HG02885 (cell line): Measurements from ENCODE around the gene MNS1.
"Not testable (repeated sequence)": the region's sequence is repeated elsewhere in the genome, so short reads cannot be mapped to it uniquely, and the experiment has no call there.

Experiments used
- ATAC-seq: cut with Tn5 transposase; IDR thresholded peaks from one replicate; pipeline ENCODE4 v1.9.1; 2021; ENCODE audit warnings: mild to moderate bottlenecking; ENCODE audit not compliant: unreplicated experiment, poor library complexity

MNS1 gene

DNA sequence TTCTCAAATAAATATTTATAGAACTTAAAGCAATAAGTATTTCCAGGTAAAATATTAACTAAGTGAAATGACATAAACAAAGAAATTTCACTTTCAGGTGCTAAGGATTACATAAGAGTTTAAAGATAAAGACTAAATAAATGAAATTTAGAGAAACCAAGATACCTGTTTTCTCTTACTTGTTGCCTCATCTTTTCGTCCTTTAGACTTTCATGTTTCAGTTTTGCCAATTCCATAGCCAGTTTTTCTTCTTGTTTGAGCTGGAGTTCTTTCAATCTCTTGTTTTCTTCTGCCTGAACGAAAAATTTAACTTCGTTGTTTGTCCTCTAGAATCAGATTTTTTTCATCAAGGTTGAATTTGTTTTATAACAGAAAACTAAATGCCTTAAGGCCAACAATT is 8.7 kb downstream of the MNS1 start:
- no peak for ATAC-seq

DNA sequence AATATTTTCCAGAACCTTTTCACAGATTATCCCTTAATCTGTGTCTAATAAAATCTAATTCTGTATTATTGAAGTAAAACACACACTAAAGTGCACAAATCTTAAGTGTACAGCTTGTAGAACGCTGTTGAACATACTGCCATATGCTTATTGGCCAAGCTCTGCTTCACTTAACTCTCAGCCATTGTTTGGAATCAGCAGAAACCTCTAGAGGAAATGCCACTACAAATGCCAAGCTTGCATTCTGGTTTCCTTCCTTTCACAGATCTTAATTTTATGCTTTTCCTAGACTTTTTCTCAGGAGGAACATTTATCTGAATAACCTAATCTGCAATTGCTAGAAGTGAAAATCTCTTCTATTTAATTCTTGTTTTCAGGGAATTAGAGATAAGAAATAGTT is 10.1 kb downstream of the MNS1 start:
- no peak for ATAC-seq

DNA sequence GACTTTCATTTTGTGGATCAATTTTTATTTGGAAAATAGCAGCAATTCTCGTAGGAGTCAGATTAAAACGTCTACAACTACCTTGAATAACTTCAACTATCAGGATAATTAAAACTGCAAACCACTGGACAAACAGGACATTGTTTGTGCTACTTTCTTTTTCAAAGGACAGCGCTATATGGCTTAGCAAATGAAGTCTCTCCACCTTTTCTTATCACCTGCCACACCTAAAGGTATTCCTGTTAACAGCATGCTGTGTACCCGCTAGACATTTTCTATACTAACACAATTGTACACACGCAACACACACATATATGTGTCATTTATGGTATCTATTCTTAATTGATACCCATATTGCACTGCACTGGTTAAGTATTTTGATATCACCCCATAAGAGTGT is 19.2 kb downstream of the MNS1 start:
- no peak for ATAC-seq

DNA sequence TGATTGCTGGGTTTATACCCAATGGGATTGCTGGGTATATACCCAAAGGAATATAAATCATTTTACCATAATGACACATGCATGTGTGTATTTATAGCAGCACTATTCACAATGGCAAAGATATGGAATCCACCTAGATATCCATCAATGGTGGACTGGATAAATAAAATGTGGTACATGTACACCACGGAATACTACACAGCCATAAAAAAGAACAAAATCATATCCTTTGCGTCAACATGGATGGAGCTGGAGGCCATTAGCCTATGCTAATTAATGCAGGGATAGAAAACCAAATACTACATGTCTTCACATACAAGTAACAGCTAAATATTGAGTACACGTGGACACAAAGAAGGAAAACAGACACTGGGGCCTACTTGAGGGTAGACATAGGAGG is 22.6 kb downstream of the MNS1 start:
- ATAC-seq: no peak

DNA sequence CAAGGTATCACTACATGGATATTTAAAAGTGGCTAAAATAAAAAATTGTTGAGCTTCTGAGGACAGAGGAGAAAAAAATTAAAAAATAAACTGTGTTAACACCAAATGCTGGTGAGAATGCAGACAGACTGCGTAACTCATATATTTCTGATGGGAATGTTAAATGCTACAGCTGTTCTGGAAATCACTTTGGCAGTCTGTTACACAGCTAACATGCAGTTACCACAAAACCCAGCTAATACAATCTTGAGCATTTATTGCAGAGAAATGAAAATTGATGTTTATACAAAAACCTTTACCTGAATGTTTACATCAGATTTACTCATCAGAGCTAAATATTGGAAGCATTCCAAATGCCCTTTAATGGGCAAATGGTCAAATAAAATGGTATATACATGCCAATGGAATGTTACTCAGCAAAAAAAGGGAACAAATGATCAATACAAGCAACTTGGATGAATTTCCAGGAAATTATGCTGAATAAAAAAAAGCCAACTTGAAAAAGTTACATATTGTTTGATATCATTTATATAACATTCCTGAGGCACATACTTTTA is 24.6 kb downstream of the MNS1 start:
- ATAC-seq: no peak

DNA sequence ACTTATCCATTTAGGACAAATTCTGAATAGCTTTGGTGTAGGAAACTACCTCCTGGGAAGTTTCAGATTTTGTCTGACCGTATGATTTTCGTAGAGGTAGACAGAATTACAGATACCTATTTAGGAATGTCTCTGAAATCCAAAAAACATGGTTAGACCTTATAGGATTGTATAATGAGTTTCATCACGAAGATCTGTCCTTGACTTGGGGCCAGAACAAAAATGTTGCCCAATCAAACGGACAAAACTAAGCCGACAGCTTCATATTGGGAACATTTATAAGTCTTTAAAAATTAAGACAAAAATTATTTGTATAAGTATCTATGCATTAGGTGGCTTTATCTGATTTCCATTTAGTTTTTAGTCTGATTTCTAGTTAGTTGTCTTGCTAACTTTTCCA is 32.6 kb downstream of the MNS1 start:
- no peak for ATAC-seq

DNA sequence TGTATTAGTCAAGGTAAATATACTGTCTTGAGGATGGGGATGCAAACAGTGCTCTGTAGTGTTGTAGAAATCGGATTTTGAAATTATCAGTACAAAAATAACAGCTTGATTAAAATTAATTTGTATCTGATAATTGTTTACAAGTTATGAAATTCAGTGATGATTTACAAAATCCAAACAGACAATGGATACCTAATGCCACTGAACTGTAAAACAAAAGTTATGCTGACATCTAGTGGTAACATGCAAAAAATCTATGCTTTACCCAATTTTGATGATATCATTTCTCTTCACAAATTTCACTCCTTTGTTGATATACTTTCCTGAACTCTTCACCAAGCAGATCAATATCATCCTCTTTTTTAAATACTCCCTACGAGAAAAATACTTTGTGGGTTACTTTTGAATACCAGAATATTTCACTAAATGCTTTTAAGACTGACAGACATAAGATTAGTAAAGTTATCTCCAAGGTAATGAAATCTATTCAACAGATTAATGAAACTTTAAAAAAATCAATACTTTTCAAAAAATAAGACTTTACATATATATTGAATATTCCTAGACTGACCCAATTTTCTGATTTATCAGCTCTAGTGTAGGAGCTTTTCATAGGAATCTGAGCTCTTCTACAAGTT is 36.0 kb downstream of the MNS1 start:
- ATAC-seq: no peak

DNA sequence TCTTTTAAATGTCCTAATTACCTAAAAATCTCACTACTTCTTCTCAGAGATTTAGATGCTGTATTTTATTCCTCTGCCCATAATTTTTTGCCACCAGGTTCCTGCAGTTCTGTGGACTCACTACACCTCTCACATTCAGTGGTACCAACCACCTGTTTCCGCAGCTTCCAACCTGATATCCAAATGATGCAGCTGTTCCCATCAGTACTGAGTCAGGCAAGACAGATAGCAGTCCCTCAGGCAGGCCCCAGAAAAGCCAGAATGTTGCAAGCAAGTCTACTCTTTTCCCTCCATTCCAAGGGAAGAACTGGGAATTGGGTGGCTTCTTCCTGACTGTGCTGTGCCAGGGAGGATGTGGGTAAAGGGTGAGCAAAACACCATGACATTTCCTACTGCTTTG is 39.0 kb downstream of the MNS1 start:
- ATAC-seq: no peak

DNA sequence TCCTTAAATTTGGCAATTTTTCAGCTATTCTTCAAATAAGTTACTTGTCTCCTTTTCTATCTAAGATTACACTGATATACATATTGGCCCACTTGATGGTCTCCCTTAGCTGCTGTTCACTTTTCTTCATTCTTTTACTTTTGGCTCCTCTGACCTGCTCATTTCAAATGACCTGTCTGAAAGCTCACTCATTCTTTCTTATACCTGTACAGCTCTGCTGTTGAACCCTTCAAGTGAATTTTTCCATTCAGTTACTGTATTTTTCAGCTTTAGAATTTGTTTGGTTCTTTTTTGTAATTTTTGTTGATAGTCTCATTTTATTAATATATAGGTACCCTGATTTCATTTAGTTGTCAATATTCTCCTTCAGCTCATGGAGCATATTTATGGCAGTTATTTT is 39.7 kb downstream of the MNS1 start:
- ATAC-seq: no peak

DNA sequence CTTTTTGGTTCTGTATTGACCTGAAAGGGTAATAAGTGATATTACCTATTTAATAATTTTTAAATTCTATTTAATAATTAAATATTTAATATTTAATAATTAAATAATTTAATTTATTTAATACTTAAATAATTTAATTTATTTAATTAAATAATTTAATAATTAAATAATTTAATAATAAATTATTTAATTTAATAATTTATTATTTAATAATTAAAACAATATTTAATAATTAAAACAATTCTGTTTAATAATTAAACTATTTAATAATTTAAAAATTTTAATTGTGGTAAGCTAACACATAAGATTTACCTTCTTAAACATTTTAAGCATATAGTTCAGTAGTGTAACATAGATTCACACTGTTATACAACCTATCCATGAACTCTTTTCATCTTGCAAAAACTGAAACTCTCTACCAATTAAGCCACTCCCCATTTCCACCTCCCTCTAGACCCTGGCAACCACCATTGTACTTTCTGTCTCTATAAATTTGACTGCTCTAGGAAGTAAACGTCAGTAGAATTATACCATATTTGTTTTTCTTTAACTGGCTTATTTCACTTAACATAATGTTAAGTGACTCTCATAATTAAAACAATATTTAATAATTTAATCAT is 51.7 kb downstream of the MNS1 start:
- ATAC-seq: not testable (repeated sequence)

DNA sequence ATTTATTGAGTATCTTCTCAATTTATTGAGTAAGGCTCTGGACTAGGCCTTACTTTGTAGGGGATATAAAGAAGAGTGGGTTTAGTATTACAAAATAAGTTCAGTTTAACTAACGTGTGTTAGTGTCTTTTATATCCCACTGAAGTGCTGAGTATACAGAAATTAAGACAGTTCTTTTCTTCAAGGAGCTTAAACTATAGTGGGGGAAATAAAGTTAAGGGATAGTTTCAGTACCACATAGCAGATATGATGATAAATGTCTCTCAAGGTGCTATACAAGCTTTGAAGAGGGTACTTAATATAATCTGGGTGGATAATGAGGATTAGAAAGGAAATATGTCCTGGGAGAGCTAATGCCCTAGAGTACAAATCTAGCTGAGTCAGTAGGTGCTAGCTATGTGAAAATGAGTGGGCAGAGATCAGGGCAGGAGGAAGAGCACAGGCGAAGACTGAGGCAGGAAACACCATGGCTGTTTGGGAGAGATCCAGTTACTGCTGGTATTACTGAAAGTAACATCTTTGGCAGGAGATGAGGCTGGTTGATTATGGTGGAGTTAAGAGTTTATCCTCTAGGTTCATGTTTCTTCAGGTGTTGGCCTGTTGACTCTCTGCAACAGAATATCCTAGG is 53.7 kb downstream of the MNS1 start:
- no peak for ATAC-seq

DNA sequence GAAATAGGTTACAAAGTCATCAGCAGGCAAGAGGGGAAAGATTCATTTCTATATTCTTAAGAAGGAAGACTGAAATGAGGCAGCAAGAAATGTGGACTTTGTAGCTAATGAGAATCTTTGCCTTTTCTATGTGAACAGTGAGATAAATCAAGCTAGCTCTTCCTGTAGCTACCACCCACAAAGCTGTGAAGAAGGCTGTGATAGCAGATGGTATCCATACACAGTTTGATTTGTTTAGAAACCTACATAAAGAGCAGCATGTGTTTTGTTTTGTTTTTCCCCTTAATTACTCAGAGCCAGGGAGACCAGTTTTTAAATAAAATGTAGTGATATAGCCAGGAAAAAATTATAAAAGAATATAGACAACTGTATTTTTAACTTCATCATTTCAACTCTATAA is 54.2 kb downstream of the MNS1 start:
- ATAC-seq: no peak

DNA sequence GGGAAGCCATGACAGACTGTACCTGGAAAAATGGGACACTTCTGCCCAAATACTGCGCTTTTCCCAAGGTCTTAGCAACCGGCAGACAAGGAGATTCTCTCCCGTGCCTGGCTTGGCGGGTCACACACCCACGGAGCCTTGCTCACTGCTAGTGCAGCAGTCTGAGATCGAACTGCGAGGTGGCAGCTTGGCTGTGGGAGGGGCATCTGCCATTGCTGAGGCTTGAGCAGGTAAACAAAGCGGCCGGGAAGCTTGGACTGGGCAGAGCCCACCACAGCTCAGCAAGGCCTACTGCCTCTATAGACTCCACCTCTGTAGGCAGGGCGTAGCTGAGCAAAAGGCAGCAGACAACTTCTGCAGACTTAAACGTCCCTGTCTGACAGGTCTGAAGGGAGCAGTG is 65.7 kb downstream of the MNS1 start:
- not testable (repeated sequence) for ATAC-seq

DNA sequence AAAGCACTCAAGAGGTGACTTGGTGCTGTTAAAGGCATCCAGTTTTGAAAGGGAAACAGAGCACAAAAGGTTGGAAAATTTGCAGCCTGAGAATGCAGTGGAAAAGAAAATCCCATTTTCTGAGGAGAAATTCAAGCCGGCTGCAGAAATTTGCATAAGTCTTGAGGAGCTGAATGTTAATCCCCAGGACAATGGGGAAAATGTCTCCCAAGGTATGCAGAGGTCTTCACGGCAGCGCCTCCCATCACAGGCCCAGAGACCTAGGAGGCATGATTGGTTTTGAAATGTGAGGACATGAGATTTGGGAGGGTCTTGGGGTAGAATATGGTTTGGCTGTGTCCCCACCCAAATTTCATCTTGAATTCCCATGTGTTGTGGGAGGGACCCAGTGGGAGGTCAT is 67.6 kb downstream of the MNS1 start:
- not testable (repeated sequence) for ATAC-seq

DNA sequence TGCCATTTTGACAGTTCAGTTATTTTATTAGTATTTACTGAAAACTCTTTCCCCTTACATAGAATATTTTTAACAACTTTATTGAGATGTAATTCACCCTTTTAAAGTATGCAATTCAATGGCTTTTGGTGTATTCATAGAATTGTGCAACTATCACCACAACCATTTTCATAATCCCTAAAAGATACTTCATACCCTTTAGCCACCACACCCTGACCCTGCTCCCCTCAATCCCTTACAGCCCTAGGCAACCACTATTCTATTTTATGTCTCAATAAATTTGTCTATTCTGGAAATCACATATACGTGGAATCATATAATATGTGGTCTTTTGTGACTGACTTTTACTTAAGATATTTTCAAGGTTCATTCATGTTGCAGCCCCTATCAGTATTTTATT is 70.0 kb downstream of the MNS1 start:
- ATAC-seq: no peak

DNA sequence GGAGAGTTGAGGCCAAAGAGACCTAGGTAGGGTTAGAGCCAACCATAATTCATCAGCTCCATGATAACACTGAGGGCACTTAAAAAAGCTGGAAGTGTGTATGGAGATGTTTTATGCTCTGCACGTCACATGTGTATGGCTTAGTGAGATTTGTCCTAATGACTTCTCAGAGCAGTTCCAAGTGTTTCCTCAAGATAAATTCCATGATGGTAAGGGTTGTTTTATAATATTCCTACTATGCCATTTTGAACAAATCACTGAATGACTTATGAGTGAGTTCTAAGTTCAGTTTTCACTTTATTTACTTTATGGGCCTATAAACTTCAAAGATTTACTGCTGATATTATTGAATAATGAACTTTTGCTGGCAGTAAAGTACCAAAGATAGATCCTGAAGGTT is 71.7 kb downstream of the MNS1 start:
- no peak for ATAC-seq

DNA sequence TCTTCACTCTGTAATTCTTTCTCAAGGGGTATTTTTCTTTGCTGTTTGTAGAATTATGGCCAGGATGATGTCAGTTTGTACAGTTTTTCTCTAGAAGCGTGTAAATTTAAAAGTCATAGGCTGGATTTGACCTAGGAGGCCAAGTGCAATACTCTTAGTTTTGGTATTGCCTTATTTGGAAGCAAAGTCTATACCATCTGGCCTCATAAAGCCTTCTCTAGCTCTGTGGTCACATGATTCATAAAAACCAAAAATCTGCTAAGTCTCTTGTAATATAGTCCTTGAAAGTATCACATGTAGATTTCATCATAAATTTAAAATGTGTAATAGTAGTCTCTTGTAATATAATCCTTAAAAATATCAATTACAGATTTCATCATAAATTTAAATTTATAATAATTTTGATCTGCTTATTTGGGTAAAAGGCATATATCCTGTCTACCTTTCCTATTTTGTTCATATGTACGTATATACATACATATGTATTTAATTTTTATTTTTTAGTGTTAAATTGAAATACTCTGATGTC is 74.1 kb downstream of the MNS1 start:
- ATAC-seq: no peak

DNA sequence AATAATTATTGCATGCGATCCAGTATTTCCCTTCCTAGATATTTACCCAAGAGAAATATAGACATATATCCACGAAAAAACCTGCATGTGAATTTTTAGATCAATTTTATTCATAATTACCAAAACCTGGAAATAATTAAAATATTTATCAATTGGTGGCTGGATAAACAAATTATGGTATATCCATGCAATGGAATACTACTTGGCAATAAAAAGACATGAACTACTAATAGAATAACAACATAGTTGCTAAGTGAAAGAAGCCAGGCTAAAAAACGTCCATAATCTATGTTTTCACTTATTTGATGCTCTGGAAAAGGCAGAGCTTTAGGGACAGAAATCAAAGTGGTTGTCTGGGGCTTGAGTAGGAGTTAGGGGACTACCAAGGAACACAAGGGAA is 79.0 kb downstream of the MNS1 start:
- no peak for ATAC-seq

DNA sequence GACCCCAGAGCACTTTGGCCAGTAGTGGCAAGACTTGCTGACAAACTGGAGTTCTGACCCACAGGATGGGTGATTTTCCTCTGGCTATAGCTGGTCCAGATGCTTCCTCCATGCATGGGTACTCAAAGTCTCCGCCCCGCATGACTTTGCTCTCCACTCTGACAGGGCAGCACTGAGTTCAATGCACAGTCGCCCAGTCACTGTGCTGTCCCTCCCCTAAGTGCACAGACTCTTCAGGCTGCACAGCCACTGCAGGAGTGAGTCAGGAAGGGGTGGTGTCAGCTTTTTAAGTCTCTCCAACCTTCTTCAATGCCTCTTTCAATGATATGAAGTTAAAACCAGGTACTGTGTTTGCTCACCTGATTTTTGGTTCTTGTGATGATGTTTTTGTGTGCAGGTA is 81.9 kb downstream of the MNS1 start:
- no peak for ATAC-seq
